HG02981 (cell line): ENCODE data around the gene MEOX2.

Experiments used
- ATAC-seq: cut with Tn5 transposase; IDR thresholded peaks from one replicate; pipeline ENCODE4 v1.9.1; 2021; ENCODE audit warnings: mild to moderate bottlenecking, moderate library complexity; ENCODE audit not compliant: unreplicated experiment

The MEOX2 gene

GRCh38 chr7:15686295-15686956, at the start of gene MEOX2:
Gene MEOX2 (minus strand): TSS chr7:15686683. CDS start chr7:15686402, 281 bp downstream.
- ATAC-seq: no peak

GRCh38 chr7:15729746-15730145, 43.3 kb upstream of the MEOX2 start:
- no peak for ATAC-seq

GRCh38 chr7:15725051-15725450, 38.6 kb upstream of the MEOX2 start:
- ATAC-seq: no peak

GRCh38 chr7:15723841-15724240, 37.4 kb upstream of the MEOX2 start:
- no peak for ATAC-seq

DNA sequence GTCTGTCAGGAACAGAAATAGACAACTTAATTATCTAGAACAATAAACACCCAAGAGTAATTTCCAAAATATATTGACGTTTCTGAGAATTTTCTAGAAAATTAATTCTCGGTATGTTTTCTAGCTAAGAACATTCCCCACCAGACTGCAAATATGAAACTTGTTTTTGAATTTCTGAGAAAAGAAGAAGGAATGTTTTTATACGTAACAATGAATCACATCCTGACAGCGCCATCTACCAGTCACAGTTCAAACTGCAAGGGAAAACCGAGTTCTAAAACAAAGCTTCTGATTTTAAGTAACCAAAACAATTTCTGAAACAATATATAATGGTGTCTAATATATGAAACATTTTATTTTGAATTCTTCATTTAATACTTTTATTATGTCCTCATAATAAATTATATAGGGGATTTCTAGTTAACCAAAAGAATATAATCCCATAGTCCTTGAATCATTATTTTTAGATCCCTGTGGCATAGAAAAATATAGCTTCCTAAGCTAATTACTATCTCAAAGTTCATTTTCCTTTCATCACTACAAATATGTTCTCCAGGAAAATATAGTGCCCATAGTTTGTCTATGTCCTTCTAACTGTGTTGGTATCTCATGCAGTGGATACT, 34.5 kb upstream of the MEOX2 start:
- no peak for ATAC-seq

GRCh38 chr7:15719311-15719710, 32.8 kb upstream of the MEOX2 start:
- no peak for ATAC-seq

DNA sequence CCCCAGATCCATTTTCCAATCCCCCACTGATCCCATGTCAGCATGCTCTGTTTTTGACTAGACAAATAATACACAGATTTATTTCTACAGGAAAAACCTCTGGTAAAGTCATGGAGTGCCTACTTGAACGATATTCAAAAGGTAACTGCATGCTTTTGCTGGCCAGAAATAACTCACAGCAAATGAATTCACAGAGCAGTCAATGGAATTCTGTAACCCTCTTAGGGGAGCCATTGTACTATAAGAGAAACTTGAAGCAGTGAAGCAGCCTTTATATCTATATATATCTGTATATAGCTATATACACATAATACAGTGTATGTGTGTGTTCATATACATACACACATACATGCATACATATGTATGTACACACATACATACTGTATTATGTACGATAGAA, 29.0 kb upstream of the MEOX2 start:
- no peak for ATAC-seq

GRCh38 chr7:15709978-15710377, 23.5 kb upstream of the MEOX2 start:
- ATAC-seq: no peak

DNA sequence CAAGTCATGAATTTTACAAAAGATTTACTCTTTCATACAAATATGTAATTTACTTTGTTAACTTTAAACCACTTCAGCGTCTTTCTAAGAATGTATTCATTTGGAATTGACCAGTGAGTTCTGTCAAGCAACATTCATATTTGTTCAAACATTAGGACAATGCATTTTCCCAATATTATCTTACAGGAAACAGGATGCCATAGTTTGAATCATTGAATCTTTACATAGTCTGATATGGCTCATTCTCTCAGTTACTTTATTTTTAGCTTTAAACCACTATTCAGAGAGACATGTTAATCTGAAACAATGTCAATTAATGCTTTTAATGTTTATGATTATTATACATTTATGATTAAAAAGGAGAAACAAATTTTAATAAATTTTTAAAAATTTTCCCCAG, 21.1 kb upstream of the MEOX2 start:
- no peak for ATAC-seq

DNA sequence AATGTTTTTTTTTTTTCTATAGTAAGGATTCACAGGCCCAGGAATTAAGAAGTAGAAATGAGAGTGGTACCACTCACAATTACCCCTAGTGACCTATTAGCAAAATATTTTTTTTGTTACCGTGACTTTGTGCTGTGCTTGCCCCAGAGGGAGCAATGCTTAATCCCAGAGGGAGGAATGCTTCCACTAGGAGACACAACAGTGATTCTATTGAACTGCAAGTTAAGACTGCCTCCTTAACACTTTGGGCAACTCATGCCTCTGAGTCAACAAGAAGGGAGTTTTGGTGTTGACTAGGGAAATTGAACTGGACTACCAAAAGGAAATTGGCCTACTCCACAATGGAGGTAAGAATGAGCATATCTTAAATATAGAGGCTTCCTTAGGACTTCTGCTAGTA, 17.2 kb upstream of the MEOX2 start:
- ATAC-seq: no peak

GRCh38 chr7:15692501-15693020, 6.1 kb upstream of the MEOX2 start:
- no peak for ATAC-seq

DNA sequence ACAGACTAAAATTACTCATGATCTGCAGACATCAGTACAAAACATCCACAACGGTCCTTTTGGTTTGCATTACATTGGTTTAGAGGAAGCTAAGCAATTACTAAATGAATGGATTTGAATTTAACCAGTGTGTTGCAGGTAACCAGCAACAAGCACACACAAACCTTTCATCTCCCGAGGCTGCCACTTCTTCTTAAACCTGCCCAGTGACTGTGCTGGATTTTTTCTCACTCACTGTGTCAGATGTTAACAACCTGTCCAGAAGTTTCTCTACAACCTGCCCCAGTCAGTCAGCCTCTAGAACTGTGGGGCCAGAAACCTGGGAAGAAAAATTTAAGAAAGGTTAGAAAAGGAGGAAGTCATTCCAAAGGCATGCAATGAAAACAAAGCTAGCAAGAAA, 2.4 kb upstream of the MEOX2 start:
- ATAC-seq: no peak

GRCh38 chr7:15688279-15688626, 1.8 kb upstream of the MEOX2 start:
- no peak for ATAC-seq

DNA sequence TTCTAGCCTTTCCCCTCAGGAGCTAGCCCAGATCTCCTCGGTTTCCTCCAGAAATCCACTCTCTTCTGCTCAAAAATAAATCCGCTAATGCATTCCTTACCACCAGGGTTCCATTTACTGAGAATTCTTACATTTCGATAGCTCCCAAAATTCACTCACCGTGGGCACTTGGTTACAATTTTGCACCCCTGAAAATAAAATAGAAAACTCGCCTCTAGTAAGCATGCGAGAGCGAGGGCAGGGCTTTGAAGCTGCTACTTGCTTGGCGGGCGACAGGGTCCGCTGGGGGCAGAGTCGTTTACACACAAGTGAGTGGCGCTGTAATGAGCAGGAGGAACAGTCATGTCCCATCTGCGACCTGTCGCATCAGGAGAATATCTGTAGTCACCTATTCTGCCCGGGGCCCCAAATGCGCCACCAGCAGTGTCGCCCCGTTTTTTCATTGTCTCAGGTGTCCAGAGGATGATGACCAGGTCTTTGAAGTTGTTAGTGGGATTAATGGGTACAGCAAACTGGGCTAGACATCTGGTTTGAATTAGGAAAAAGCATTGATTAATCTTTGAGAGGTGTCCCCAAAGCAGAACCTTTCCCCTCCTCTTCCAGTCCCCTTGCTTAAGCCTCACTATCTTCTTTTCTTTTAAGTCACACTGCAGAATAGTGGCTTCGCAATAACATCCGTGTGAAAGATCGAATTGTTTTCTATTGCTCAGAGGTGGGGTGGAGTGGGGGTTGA, 1.2 kb upstream of the MEOX2 start:
- no peak for ATAC-seq

- ATAC-seq: no peak
Measured at GRCh38 chr7:15686957-15687545, 568 bp upstream of the MEOX2 start.

DNA sequence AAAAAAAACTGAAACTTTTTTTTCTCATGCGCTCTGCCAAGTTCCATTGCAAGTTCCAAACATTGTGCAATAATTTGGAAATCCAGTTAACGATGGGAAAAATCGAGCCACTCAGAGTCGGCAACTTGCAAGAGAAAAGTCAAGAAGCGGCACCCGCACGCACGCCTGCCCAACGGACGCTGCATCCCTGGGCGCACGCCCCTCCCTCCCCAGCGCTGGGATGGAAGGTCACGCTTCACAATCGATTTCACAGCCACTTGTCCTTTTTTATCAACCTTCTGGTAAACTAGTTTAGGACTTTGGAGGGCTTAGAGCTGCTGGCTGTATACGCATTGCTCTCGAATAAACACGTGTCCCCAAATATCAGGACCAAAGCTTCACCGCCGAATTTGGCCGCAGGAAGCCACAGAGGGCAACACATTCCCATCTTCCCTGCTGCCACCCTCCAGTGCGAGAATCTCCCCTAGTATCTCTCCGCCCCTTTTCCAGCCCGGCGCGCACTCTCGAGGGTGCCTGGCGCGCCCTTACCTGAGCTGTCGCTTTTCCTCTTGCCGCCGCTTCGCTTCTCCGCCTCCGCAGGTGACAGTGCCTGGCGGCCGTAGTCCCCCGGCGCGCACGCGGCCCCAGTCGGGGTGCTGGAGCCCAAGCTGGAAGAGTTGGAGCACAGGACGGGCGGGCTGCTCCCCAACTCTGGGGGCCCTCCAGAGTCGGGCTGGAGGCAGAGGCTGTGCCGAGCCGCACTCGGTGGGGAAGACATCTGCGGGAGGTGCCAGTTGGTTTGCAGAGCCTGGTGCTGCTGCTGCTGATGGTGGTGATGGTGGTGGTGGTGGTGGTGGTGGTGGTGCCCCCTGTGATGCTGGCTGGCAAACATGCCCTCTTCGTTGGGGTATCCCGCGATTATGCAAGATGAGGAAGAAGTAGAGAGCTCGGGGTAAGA, 857 bp downstream of the MEOX2 start:
- no peak for ATAC-seq

DNA sequence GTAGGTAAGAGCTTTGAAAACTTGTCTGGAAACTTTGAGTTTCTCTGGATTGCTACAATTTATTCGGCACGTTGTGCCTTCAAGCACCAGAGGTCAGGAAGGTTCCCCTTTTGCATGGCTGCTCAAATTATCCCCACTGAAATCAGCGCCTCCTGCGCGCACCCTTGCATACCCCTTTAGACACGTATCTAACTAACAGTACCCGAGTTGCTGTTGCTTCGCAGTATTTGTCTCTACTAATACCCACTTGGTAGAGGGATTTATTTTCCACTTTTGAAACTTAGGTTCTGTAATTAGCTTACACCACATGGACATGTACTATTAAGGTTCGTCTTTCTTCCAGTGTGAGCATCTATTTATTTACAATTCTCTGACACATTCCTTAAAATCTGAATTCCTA, 1.6 kb downstream of the MEOX2 start:
- ATAC-seq: no peak

GRCh38 chr7:15684111-15684800, 2.2 kb downstream of the MEOX2 start:
- ATAC-seq: no peak

- ATAC-seq: no peak
Measured at GRCh38 chr7:15682751-15683245, 3.7 kb downstream of the MEOX2 start.

GRCh38 chr7:15682111-15682510, 4.4 kb downstream of the MEOX2 start:
- no peak for ATAC-seq
